Measurements from ENCODE around the gene SUMF2.
"Not testable (repeated sequence)": the region's sequence is repeated elsewhere in the genome, so short reads cannot be mapped to it uniquely, and the experiment has no call there.

- TF ChIP-seq CTCF, POLR2A (IDR thresholded peaks at IDR 0.05): not testable (repeated sequence)
Observed at GRCh38 chr7:56112244-56112643, 48.2 kb downstream of the SUMF2 start.

All from thyroid gland (tissue), 4 donors.